Mesodermal cell (in vitro differentiated cells): Measurements from ENCODE around the gene TTLL6.
"Not testable (repeated sequence)": the region's sequence is repeated elsewhere in the genome, so short reads cannot be mapped to it uniquely, and the experiment has no call there.

Experiments used
- H3K27ac ChIP-seq: 2 replicates; pipeline ENCODE4 v1.7.0; 2013; ENCODE audit warnings: mild to moderate bottlenecking, low read depth, low read length, moderate library complexity; ENCODE audit not compliant: severe bottlenecking
- H3K36me3 ChIP-seq: 2 replicates; pipeline ENCODE4 v1.7.1; 2013; ENCODE audit warnings: mild to moderate bottlenecking, low read length, moderate library complexity; ENCODE audit not compliant: control insufficient read depth, insufficient read depth
- H3K4me1 ChIP-seq: one replicate; pipeline ENCODE4 v1.7.1; 2013; ENCODE audit warnings: mild to moderate bottlenecking, low read length; ENCODE audit not compliant: insufficient read depth, control insufficient read depth, poor library complexity, severe bottlenecking
- H3K4me3 ChIP-seq: 2 replicates; pipeline ENCODE4 v1.7.0; 2013; ENCODE audit warnings: low read length, control low read depth, mild to moderate bottlenecking; ENCODE audit not compliant: insufficient read depth, poor library complexity, severe bottlenecking; ENCODE audit errors: extremely low read depth
- H3K9me3 ChIP-seq: 2 replicates; pipeline ENCODE4 v1.7.1; 2013; ENCODE audit warnings: mild to moderate bottlenecking, low read length, moderate library complexity; ENCODE audit not compliant: control insufficient read depth
- WGBS, 2 experiments: methylation state at CpG; one replicate each; pipeline ENCODE4 v1.1.5; 2013; ENCODE audit warnings: missing lambda C conversion rate in 2 of 2; ENCODE audit not compliant: insufficient coverage in 2 of 2; 5-methylcytosine and 5-hydroxymethylcytosine counted together

Gene TTLL6

GRCh38 chr17:48719642-48720265, 97.3 kb downstream of the TTLL6 start:
- H3K36me3 ChIP-seq = no peaks in the 10 kb centered on the region
- peak overlapping the region; percentile 35 for H3K4me3 ChIP-seq
- H3K4me1 ChIP-seq = peaks cover 22% of the 10 kb centered on the region
- no peaks in the 10 kb centered on the region for H3K9me3 ChIP-seq
- H3K27ac ChIP-seq = no peak overlapping the region
- WGBS, 2 experiments = 12 to 15% methylated on average over 24 of the region's 37 CpGs

GRCh38 chr17:48718761-48719641, 98.0 kb downstream of the TTLL6 start:
- no peaks in the 10 kb centered on the region for H3K36me3 ChIP-seq
- peak overlapping the region; percentile 35 for H3K4me3 ChIP-seq
- WGBS, 2 experiments = 1% methylated on average over 72 of the region's 80 CpGs
- H3K4me1 ChIP-seq = peaks cover 22% of the 10 kb centered on the region
- no peaks in the 10 kb centered on the region for H3K9me3 ChIP-seq
- H3K27ac ChIP-seq = no peak overlapping the region

- peaks cover 18% of the 10 kb centered on the region for H3K4me1 ChIP-seq
- no peaks in the 10 kb centered on the region for H3K36me3 ChIP-seq
- no peaks in the 10 kb centered on the region for H3K9me3 ChIP-seq
- H3K4me3 ChIP-seq = peak overlapping the region; percentile 35
- H3K27ac ChIP-seq = no peak overlapping the region
- WGBS, 2 experiments = 0 to 1% methylated on average over 10 to 11 of the region's 24 CpGs
Observed at GRCh38 chr17:48718227-48718760, 98.7 kb downstream of the TTLL6 start.

- no peaks in the 10 kb centered on the region for H3K9me3 ChIP-seq
- WGBS, 2 experiments = 22% methylated on average over 7 to 8 of the region's 10 CpGs
- no peaks in the 10 kb centered on the region for H3K36me3 ChIP-seq
- H3K4me1 ChIP-seq = peaks cover 15% of the 10 kb centered on the region
- no peak overlapping the region for H3K27ac ChIP-seq
- H3K4me3 ChIP-seq = peak overlapping the region; percentile 35
Observed at GRCh38 chr17:48717367-48718226, 99.4 kb downstream of the TTLL6 start.

- WGBS, 2 experiments = 82% methylated on average over 2 of the region's 3 CpGs; no CpG with 5 or more reads in 1 of the 2 experiments
- not testable (repeated sequence) for H3K36me3 ChIP-seq, H3K27ac ChIP-seq, H3K9me3 ChIP-seq, H3K4me3 ChIP-seq
- peaks cover 15% of the 10 kb centered on the region for H3K4me1 ChIP-seq
Observed at GRCh38 chr17:48716549-48716948, 100.5 kb downstream of the TTLL6 start.

- 73 to 76% methylated on average over 2 to 3 of the region's 5 CpGs for WGBS, 2 experiments
- Histone ChIP-seq H3K36me3 (no peaks in the 10 kb centered on the region), H3K4me1 (peaks cover 15% of the 10 kb centered on the region), H3K4me3 (no peak overlapping the region), H3K9me3 (no peaks in the 10 kb centered on the region), H3K27ac (no peak overlapping the region)
Observed at GRCh38 chr17:48715496-48716399, 101.3 kb downstream of the TTLL6 start.
